A673 (cell line): Measurements from ENCODE around the gene RASAL2. TPM values are rescaled to one million over a fixed set of nuclear protein-coding genes. Genes with fewer than 3 reads are reported as not detected.
"Not testable (repeated sequence)": the region's sequence is repeated elsewhere in the genome, so short reads cannot be mapped to it uniquely, and the experiment has no call there.

Experiments used
- BruUV-seq: library from RNA; stranded (reverse); fragments of 400-500 nt; replicated peaks from 2 replicates; lab custom pipeline; 2021; lab: Mats Ljungman, UMichigan
- CTCF ChIA-PET: fragments of 300-600 bp; sonication (Branson Sonifier 250); formaldehyde crosslinking; loops from one replicate; lab custom pipeline; 2022; ENCODE audit warnings: antibody characterized with exemption; lab: Charles Lee
- POLR2A ChIA-PET: fragments of 300-600 bp; sonication (Branson Sonifier 250); formaldehyde crosslinking; loops from one replicate; lab custom pipeline; 2022; ENCODE audit warnings: antibody characterized with exemption; ENCODE audit not compliant: low non-redundant PET; lab: Charles Lee
- DNase-seq: peaks from one replicate; pipeline ENCODE4 v3.0.0-alpha.2; 2015; ENCODE audit warnings: low spot score
- H3K27ac ChIP-seq: fragments of 200-600 bp; sonication (generic); 2 replicates; pipeline ENCODE4 v1.5.1; 2016; ENCODE audit warnings: mixed run types, low read depth, mild to moderate bottlenecking, mixed read lengths, antibody characterized with exemption, low read length; ENCODE audit not compliant: poor library complexity, severe bottlenecking
- H3K27me3 ChIP-seq: fragments of 200-600 bp; sonication (generic); replicated peaks from 2 replicates; pipeline ENCODE4 v1.6.1; 2017; ENCODE audit warnings: mixed run types, low read depth, mild to moderate bottlenecking, mixed read lengths, antibody characterized with exemption, low read length; ENCODE audit not compliant: insufficient read depth, poor library complexity
- H3K36me3 ChIP-seq: fragments of 200-600 bp; sonication (generic); 2 replicates; pipeline ENCODE4 v1.6.1; 2016; ENCODE audit warnings: mixed run types, mild to moderate bottlenecking, mixed read lengths, antibody characterized with exemption, low read length; ENCODE audit not compliant: insufficient read depth, poor library complexity, severe bottlenecking
- H3K4me1 ChIP-seq: fragments of 200-600 bp; sonication (generic); 2 replicates; pipeline ENCODE4 v1.6.1; 2017; ENCODE audit warnings: mixed run types, mild to moderate bottlenecking, mixed read lengths, antibody characterized with exemption, low read length; ENCODE audit not compliant: insufficient read depth, poor library complexity, severe bottlenecking
- H3K4me3 ChIP-seq: fragments of 200-600 bp; sonication (generic); 2 replicates; pipeline ENCODE4 v1.5.1; 2016; ENCODE audit warnings: low read depth, mixed run types, mild to moderate bottlenecking, mixed read lengths, low read length; ENCODE audit not compliant: poor library complexity, severe bottlenecking
- H3K9me3 ChIP-seq: fragments of 200-600 bp; sonication (generic); 2 replicates; pipeline ENCODE4 v1.6.1; 2016; ENCODE audit warnings: mixed run types, low read depth, mild to moderate bottlenecking, mixed read lengths, antibody characterized with exemption, low read length; ENCODE audit not compliant: poor library complexity, severe bottlenecking
- CTCF ChIP-seq: fragments of 300-800, 200-600 bp; sonication (generic); conservative IDR thresholded peaks from 2 replicates; pipeline ENCODE4 v1.5.1; 2017; ENCODE audit warnings: low read depth, mild to moderate bottlenecking, antibody characterized with exemption, low read length, moderate library complexity, mixed read lengths
- EZH2 ChIP-seq: fragments of 200-600 bp; sonication (generic); IDR thresholded peaks from 2 replicates; pipeline ENCODE4 v1.6.1; 2017; ENCODE audit warnings: borderline replicate concordance, low read depth, mild to moderate bottlenecking, mixed read lengths, antibody characterized with exemption, low read length; ENCODE audit not compliant: poor library complexity, severe bottlenecking
- intact Hi-C: fragments of 100-400 bp; cut with micrococcal nuclease; formaldehyde crosslinking; loops from one replicate; pipeline ENCODE4 v1.10.0; 2022; ENCODE audit not compliant: unreplicated experiment
- total RNA-seq: library from RNA; stranded (reverse); gene quantifications from 2 replicates; pipeline ENCODE4 v1.2.3, GENCODE V29; 2021

Gene RASAL2
- total RNA-seq, 1 experiment from 2014 or later: 8.3 TPM

- Histone ChIP-seq H3K36me3 (no peaks in the 10 kb centered on the region), H3K27me3 (no peaks in the 10 kb centered on the region), H3K4me1 (no peaks in the 10 kb centered on the region), H3K27ac (no peak overlapping the region), H3K4me3 (no peak overlapping the region), H3K9me3 (no peaks in the 10 kb centered on the region)
- POLR2A ChIA-PET: no interaction called here
- intact Hi-C loops: no loop called here
- TF ChIP-seq CTCF (no peak), EZH2 (no peak)
- CTCF ChIA-PET: no interaction called here
- no peak for DNase-seq
- BruUV-seq: no TSS peak
These were observed 295.5 kb downstream of the RASAL2 start for GRCh38 chr1:178389441-178389840.

- CTCF ChIA-PET, H3K9me3 ChIP-seq, H3K36me3 ChIP-seq, H3K27me3 ChIP-seq, H3K4me3 ChIP-seq, BruUV-seq, DNase-seq, H3K4me1 ChIP-seq, intact Hi-C loops, H3K27ac ChIP-seq: not testable (repeated sequence)
- POLR2A ChIA-PET: interaction anchor here (0.8 kb wide), 1 partner anchor 19 kb away, joined by 4 read pairs; no protein-coding TSS in a partner anchor
These were observed 296.4 kb downstream of the RASAL2 start for GRCh38 chr1:178390280-178390679.

- ChIA-PET POLR2A (no interaction called here), CTCF (no interaction called here)
- no TSS peak for BruUV-seq
- no peak for DNase-seq
- intact Hi-C loops: no loop called here
- Histone ChIP-seq H3K4me3 (no peak overlapping the region), H3K27ac (no peak overlapping the region), H3K4me1 (no peaks in the 10 kb centered on the region), H3K9me3 (no peaks in the 10 kb centered on the region), H3K36me3 (no peaks in the 10 kb centered on the region), H3K27me3 (no peaks in the 10 kb centered on the region)
- TF ChIP-seq EZH2 (no peak), CTCF (no peak)
These were observed 299.5 kb downstream of the RASAL2 start for GRCh38 chr1:178393370-178393769.

- H3K9me3 ChIP-seq: no peaks in the 10 kb centered on the region
- H3K4me1 ChIP-seq: no peaks in the 10 kb centered on the region
- DNase-seq: no peak
- no peak for TF ChIP-seq EZH2
- no peak; the same call in 1 of the 2 replicates for TF ChIP-seq CTCF
- H3K27ac ChIP-seq: no peak overlapping the region
- ChIA-PET POLR2A (no interaction called here), CTCF (no interaction called here)
- no peaks in the 10 kb centered on the region for H3K27me3 ChIP-seq
- H3K4me3 ChIP-seq: no peak overlapping the region
- intact Hi-C loops: no loop called here
- BruUV-seq: no TSS peak
- no peaks in the 10 kb centered on the region for H3K36me3 ChIP-seq
These were observed 302.9 kb downstream of the RASAL2 start for GRCh38 chr1:178396789-178397188.
